Left ventricle myocardium inferior (tissue), 1 donor: ENCODE data around the gene STC2. TPM values are rescaled to one million over a fixed set of nuclear protein-coding genes. Genes with fewer than 3 reads are reported as not detected.

Experiments
- DNase-seq: peaks from one replicate; pipeline ENCODE4 v3.0.0-alpha.2; 2020
- H3K27ac ChIP-seq: fragments of 200-600 bp; replicated peaks from 2 replicates; pipeline ENCODE4 v1.8.0; 2021
- H3K27me3 ChIP-seq: fragments of 200-600 bp; 2 replicates; pipeline ENCODE4 v1.8.0; 2021; ENCODE audit warnings: low read depth
- H3K36me3 ChIP-seq: fragments of 200-600 bp; 2 replicates; pipeline ENCODE4 v1.8.0; 2021
- H3K4me1 ChIP-seq: fragments of 200-600 bp; 2 replicates; pipeline ENCODE4 v1.8.0; 2021
- H3K4me3 ChIP-seq: fragments of 200-600 bp; 2 replicates; pipeline ENCODE4 v1.8.0; 2021; ENCODE audit warnings: mild to moderate bottlenecking, moderate library complexity
- H3K9me3 ChIP-seq: fragments of 200-600 bp; replicated peaks from 2 replicates; pipeline ENCODE4 v1.8.0; 2021
- CTCF ChIP-seq: fragments of 200-600 bp; IDR thresholded peaks from 2 replicates; pipeline ENCODE4 v1.8.0; 2021; ENCODE audit warnings: antibody characterized with exemption, mild to moderate bottlenecking, borderline replicate concordance
- intact Hi-C: fragments of 100-400 bp; cut with micrococcal nuclease; formaldehyde crosslinking; loops from one replicate; pipeline ENCODE4 v1.11.0; 2022
- total RNA-seq: library from RNA; stranded (reverse); fragmentation: NEBNext Ultra II Directional; extraction: Animal tissue kit (Norgen Biotek cat#: 25700); gene quantifications from one replicate; pipeline ENCODE4 v1.2.1, GENCODE V29; 2021
- donor health status: DM: no; HTN: yes; CAD: no; lungs with severe emphysema.

STC2 gene
- total RNA-seq, 1 donor from 2014 or later = 12.4 TPM

GRCh38 chr5:173283318-173284288 lies 44.6 kb downstream of the STC2 start:
- peaks cover 29% of the 10 kb centered on the region for H3K4me1 ChIP-seq
- H3K27ac ChIP-seq = peak overlapping the region; percentile 79
- H3K4me3 ChIP-seq = peak overlapping the region; percentile 58

GRCh38 chr5:173282916-173283315 lies 45.3 kb downstream of the STC2 start:
- peaks cover 69% of the 10 kb centered on the region for H3K27me3 ChIP-seq
- peaks cover 29% of the 10 kb centered on the region for H3K4me1 ChIP-seq
- H3K27ac ChIP-seq = peak overlapping the region; percentile 79
- TF ChIP-seq CTCF = no peak
- no peaks in the 10 kb centered on the region for H3K36me3 ChIP-seq
- intact Hi-C loops = loop anchor here (10.0 kb wide), 2 partner anchors 118 to 298 kb away; partner anchors contain the start of gene ATP6V0E1
- no peak for DNase-seq
- H3K9me3 ChIP-seq = no peaks in the 10 kb centered on the region
- H3K4me3 ChIP-seq = peak overlapping the region; percentile 58

More at GRCh38 chr5:173283318-173284288, 44.6 kb downstream of the STC2 start:
- H3K36me3 ChIP-seq = no peaks in the 10 kb centered on the region
- H3K27me3 ChIP-seq = peaks cover 69% of the 10 kb centered on the region
- no peaks in the 10 kb centered on the region for H3K9me3 ChIP-seq
- intact Hi-C loops = loop anchor here (10.0 kb wide), 2 partner anchors 119 to 299 kb away; partner anchors contain the start of gene ATP6V0E1
- TF ChIP-seq CTCF = peak; percentile 87
- peak; percentile 82 for DNase-seq

- Histone ChIP-seq H3K9me3 (no peaks in the 10 kb centered on the region), H3K27ac (peak overlapping the region; percentile 30)
- no peak for DNase-seq
Measured at GRCh38 chr5:173281910-173282309, 46.3 kb downstream of the STC2 start.

GRCh38 chr5:173279166-173279565 lies 49.0 kb downstream of the STC2 start:
- Histone ChIP-seq H3K4me3 (no peak overlapping the region), H3K4me1 (peaks cover 40% of the 10 kb centered on the region), H3K27me3 (peaks cover 66% of the 10 kb centered on the region), H3K36me3 (no peaks in the 10 kb centered on the region), H3K27ac (peak overlapping the region; percentile 89), H3K9me3 (peaks cover 8% of the 10 kb centered on the region)
- no peak for TF ChIP-seq CTCF
- intact Hi-C loops = no loop called here
- no peak for DNase-seq

More at GRCh38 chr5:173281910-173282309, 46.3 kb downstream of the STC2 start:
- H3K36me3 ChIP-seq = no peaks in the 10 kb centered on the region
- peak; percentile 61 for TF ChIP-seq CTCF
- intact Hi-C loops = loop anchor here (10.0 kb wide), 2 partner anchors 117 to 297 kb away; partner anchors contain the start of gene ATP6V0E1
- peaks cover 37% of the 10 kb centered on the region for H3K4me1 ChIP-seq
- peaks cover 65% of the 10 kb centered on the region for H3K27me3 ChIP-seq
- H3K4me3 ChIP-seq = no peak overlapping the region

GRCh38 chr5:173278641-173279040 lies 49.6 kb downstream of the STC2 start:
- peak; percentile 65 for DNase-seq
- peaks cover 61% of the 10 kb centered on the region for H3K27me3 ChIP-seq
- intact Hi-C loops = no loop called here

More at GRCh38 chr5:173278641-173279040, 49.6 kb downstream of the STC2 start:
- no peaks in the 10 kb centered on the region for H3K36me3 ChIP-seq
- TF ChIP-seq CTCF = no peak
- peak overlapping the region; percentile 89 for H3K27ac ChIP-seq
- H3K9me3 ChIP-seq = peaks cover 8% of the 10 kb centered on the region
- peaks cover 35% of the 10 kb centered on the region for H3K4me1 ChIP-seq
- peak overlapping the region; percentile 32 for H3K4me3 ChIP-seq
